Measurements from ENCODE around the gene DDX21. TPM values are rescaled to one million over a fixed set of nuclear protein-coding genes. Genes with fewer than 3 reads are reported as not detected.

Gene DDX21
- total and polyA plus RNA-seq, 9 of the 15 experiments (the other 6 are each of a cell fraction or from before 2014, with no cell fraction given), result 143 to 365 (median 281) TPM

DNA sequence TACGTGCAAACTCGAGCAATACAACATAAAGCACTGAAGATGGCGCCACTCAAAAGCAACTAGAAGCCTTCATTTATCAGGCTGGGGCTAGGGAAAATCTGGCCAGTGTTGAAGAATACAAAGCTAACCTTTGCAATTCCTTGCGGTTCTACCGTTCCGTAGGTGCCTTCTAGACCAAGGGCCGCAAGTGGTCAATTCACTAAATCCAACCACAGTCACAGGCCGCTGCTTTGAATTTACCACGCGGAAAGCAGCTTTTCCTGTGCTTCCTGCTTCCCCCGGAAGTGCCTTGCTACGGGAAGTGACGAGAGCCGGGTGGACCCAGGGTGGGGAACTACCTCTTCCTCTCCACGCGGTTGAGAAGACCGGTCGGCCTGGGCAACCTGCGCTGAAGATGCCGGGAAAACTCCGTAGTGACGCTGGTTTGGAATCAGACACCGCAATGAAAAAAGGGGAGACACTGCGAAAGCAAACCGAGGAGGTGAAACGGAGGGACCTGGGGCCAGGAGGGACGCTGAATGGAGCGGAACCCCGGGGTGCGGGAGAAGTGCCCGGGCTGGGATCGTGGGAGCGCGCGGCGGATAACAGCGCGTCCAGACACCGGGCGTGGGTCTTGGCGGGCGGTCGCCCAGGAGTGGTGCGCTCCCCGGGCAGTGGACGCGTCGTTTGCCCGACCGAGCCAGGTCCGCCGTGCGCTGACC, at the start of gene DDX21 (continued):
- TF ChIP-seq, protein P1, sequence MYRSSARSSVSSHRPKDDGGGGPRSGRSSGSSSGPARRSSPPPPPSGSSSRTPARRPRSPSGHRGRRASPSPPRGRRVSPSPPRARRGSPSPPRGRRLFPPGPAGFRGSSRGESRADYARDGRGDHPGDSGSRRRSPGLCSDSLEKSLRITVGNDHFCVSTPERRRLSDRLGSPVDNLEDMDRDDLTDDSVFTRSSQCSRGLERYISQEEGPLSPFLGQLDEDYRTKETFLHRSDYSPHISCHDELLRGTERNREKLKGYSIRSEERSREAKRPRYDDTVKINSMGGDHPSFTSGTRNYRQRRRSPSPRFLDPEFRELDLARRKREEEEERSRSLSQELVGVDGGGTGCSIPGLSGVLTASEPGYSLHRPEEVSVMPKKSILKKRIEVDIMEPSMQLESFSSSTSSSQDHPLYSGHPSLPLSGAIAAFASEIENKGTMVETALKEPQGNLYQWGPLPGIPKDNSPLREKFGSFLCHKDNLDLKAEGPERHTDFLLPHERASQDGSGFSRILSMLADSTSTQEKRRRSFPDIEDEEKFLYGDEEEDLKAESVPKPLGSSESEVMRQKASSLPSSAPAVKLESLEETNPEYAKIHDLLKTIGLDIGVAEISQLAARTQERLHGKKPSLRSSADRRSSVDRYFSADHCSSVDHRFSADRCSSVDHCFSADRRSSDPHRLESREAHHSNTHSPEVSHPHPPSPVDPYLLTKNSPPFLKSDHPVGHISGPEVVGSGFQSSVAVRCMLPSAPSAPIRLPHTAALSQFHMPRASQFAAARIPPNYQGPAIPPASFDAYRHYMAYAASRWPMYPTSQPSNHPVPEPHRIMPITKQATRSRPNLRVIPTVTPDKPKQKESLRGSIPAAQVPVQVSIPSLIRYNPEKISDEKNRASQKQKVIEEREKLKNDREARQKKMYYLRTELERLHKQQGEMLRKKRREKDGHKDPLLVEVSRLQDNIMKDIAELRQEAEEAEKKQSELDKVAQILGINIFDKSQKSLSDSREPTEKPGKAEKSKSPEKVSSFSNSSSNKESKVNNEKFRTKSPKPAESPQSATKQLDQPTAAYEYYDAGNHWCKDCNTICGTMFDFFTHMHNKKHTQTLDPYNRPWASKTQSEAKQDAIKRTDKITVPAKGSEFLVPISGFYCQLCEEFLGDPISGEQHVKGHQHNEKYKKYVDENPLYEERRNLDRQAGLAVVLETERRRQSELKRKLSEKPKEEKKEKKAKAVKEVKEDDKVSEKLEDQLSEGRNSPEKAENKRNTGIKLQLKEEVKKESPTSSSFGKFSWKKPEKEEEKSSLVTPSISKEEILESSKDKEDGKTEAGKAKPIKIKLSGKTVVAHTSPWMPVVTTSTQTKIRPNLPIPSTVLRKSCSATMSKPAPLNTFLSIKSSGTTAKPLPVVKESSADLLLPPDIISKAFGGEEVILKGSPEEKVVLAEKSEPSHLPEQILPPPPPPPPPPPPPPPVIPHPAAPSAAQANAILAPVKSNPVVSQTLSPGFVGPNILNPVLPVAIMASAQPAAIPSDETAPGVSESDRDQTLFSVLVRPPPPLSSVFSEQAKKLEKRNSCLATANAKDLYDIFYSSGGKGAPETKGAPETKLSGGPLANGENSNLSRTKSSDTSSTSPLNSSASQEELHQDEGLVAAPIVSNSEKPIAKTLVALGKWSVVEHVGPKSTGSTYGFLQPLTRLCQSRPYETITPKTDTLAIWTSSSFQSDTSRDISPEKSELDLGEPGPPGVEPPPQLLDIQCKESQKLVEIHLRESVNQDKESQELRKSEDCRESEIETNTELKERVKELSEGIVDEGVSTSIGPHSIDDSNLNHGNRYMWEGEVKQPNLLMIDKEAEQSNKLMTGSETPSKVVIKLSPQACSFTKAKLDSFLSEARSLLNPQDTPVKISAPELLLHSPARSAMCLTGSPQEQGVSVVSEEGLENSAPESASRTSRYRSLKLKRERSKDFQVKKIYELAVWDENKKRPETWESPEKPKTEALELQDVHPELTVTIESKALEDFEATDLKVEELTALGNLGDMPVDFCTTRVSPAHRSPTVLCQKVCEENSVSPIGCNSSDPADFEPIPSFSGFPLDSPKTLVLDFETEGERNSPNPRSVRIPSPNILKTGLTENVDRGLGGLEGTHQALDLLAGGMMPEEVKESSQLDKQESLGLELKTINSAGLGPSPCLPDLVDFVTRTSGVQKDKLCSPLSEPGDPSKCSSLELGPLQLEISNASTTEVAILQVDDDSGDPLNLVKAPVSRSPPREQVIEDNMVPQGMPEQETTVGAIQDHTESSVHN (IDR thresholded peaks at IDR 0.05; ENCODE audit: borderline replicate concordance in 1 of 2, low read depth in 1 of 2), result peak in 1 of 2 experiments; percentile 68; a peak in 1 of 4 replicates
- peak; percentile 65; the same call in 1 of the 2 replicates for TF ChIP-seq RHOXF2B (CRISPR knock-in tag; conservative IDR thresholded peaks at IDR 0.05)
- TF ChIP-seq, protein P2, sequence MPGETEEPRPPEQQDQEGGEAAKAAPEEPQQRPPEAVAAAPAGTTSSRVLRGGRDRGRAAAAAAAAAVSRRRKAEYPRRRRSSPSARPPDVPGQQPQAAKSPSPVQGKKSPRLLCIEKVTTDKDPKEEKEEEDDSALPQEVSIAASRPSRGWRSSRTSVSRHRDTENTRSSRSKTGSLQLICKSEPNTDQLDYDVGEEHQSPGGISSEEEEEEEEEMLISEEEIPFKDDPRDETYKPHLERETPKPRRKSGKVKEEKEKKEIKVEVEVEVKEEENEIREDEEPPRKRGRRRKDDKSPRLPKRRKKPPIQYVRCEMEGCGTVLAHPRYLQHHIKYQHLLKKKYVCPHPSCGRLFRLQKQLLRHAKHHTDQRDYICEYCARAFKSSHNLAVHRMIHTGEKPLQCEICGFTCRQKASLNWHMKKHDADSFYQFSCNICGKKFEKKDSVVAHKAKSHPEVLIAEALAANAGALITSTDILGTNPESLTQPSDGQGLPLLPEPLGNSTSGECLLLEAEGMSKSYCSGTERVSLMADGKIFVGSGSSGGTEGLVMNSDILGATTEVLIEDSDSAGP (CRISPR knock-in tag; IDR thresholded peaks at IDR 0.05), result peak; percentile 29; the same call in 1 of the 2 replicates
- TF ChIP-seq GABPA (tag; conservative IDR thresholded peaks at IDR 0.05; ENCODE audit: low read depth), result peak; percentile 99
- TF ChIP-seq KDM4B (IDR thresholded peaks at IDR 0.05; ENCODE audit: borderline replicate concordance in 2 of 2, low read depth in 1 of 2), result peak in 1 of 2 experiments; percentile 95; a peak in 1 of 4 replicates
- TF ChIP-seq, protein P3, sequence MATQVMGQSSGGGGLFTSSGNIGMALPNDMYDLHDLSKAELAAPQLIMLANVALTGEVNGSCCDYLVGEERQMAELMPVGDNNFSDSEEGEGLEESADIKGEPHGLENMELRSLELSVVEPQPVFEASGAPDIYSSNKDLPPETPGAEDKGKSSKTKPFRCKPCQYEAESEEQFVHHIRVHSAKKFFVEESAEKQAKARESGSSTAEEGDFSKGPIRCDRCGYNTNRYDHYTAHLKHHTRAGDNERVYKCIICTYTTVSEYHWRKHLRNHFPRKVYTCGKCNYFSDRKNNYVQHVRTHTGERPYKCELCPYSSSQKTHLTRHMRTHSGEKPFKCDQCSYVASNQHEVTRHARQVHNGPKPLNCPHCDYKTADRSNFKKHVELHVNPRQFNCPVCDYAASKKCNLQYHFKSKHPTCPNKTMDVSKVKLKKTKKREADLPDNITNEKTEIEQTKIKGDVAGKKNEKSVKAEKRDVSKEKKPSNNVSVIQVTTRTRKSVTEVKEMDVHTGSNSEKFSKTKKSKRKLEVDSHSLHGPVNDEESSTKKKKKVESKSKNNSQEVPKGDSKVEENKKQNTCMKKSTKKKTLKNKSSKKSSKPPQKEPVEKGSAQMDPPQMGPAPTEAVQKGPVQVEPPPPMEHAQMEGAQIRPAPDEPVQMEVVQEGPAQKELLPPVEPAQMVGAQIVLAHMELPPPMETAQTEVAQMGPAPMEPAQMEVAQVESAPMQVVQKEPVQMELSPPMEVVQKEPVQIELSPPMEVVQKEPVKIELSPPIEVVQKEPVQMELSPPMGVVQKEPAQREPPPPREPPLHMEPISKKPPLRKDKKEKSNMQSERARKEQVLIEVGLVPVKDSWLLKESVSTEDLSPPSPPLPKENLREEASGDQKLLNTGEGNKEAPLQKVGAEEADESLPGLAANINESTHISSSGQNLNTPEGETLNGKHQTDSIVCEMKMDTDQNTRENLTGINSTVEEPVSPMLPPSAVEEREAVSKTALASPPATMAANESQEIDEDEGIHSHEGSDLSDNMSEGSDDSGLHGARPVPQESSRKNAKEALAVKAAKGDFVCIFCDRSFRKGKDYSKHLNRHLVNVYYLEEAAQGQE (IDR thresholded peaks at IDR 0.05; ENCODE audit: borderline replicate concordance), result no peak; the same call in 1 of the 2 replicates
- TF ChIP-seq, protein P3 (CRISPR knock-in tag; IDR thresholded peaks at IDR 0.05; ENCODE audit: low read depth), result no peak

Measured in K562 (cell line).